H1 (cell line): ENCODE results near the gene HIPK2. TPM values are rescaled to one million over a fixed set of nuclear protein-coding genes. Genes with fewer than 3 reads are reported as not detected.

Source experiments
- CHD2 ChIP-seq: IDR thresholded peaks from 2 replicates; pipeline ENCODE4 v1.6.1; 2012; ENCODE audit warnings: low read length, improper control_type of control experiment
- GABPA ChIP-seq: IDR thresholded peaks from 2 replicates; pipeline ENCODE4 v1.6.1; 2011; ENCODE audit warnings: mild to moderate bottlenecking, low read length, moderate library complexity, borderline replicate concordance; ENCODE audit not compliant: insufficient read depth
- JUN ChIP-seq: IDR thresholded peaks from 2 replicates; pipeline ENCODE4 v1.6.1; 2011; ENCODE audit warnings: low read depth, mild to moderate bottlenecking, improper control_type of control experiment, low read length
- SP2 ChIP-seq: IDR thresholded peaks from 2 replicates; pipeline ENCODE4 v1.6.1; 2012; ENCODE audit warnings: mild to moderate bottlenecking, low read length, inconsistent platforms
- polyA plus RNA-seq, 7 experiments: library from polyadenylated mRNA; depleted of rRNA in 3 of 7; stranded (reverse) in 5 of 7; unstranded in 2 of 7; fragments of >200 nt in 5 of 7; fragments of 200-250 nt in 2 of 7; gene quantifications; 1 replicate in 5 of 7; 2 replicates in 1 of 7; 4 replicates in 1 of 7; pipeline versions ENCODE4 v1.2.1 to v1.2.3, GENCODE V29; 2011 to 2013; ENCODE audit warnings: missing spikeins in 2 of 7, mixed read lengths in 2 of 7
- total RNA-seq: library from RNA; stranded (reverse); fragmentation: NEBNext Ultra II Directional; extraction: Animal tissue kit (Norgen Biotek cat#: 25700); gene quantifications from 2 replicates; pipeline ENCODE4 v1.2.1, GENCODE V29; 2021

HIPK2 gene
- total and polyA plus RNA-seq, 2 of the 8 experiments (the other 6 are each of a cell fraction or from before 2014, with no cell fraction given) = 8.3 to 24.3 TPM

GRCh38 chr7:139592801-139593461, 184.9 kb downstream of the HIPK2 start (continued):
- TF ChIP-seq GABPA = no peak
- TF ChIP-seq CHD2 = no peak
- no peak for TF ChIP-seq SP2
- no peak for TF ChIP-seq JUN
